GM12891 (cell line): ENCODE measurements around the gene HNRNPH2.

Experiments
- POLR2A ChIP-seq: IDR thresholded peaks from 2 replicates; pipeline ENCODE4 v1.6.1; 2011; ENCODE audit warnings: low read depth, low read length, control low read depth
- POLR2AphosphoS5 ChIP-seq: IDR thresholded peaks from 2 replicates; pipeline ENCODE4 v1.6.1; 2011; ENCODE audit warnings: low read depth, low read length, control low read depth
- POU2F2 ChIP-seq: IDR thresholded peaks from 2 replicates; pipeline ENCODE4 v1.6.1; 2011; ENCODE audit warnings: low read depth, mild to moderate bottlenecking, control low read depth, low read length, moderate library complexity
- TAF1 ChIP-seq: IDR thresholded peaks from 2 replicates; pipeline ENCODE4 v1.6.1; 2011; ENCODE audit warnings: low read depth, low read length, control low read depth

DNA sequence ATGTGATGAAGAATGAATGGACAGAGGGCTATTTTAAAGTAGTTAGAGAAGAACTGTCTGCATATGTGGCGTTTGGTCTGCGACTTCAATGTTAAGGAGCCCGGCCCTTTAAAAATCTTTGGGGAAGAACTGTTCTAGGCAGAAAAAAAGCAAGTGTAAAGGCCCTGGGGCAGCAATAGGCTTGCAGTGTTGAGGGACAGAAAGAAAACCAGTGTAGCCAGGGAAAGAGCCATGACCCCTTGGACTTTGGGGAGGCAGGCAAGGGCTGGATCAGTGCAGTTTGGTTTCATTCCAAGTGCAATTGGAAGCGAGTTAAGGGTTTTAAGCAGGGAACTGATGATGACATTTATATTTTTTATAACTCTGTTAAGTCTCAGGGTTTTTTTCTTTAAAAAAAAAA, 8.2 kb upstream of the HNRNPH2 start:
- TF ChIP-seq POLR2A (no peak), TAF1 (no peak), POLR2AphosphoS5 (no peak), POU2F2 (no peak)
